GM19468 (cell line): ENCODE data around the gene TRPC3.
"Not testable (repeated sequence)": the region's sequence is repeated elsewhere in the genome, so short reads cannot be mapped to it uniquely, and the experiment has no call there.

ENCODE experiments used
- ATAC-seq: cut with Tn5 transposase; IDR thresholded peaks from one replicate; pipeline ENCODE4 v1.9.1; 2021; ENCODE audit warnings: mild to moderate bottlenecking, moderate library complexity, moderate number of reproducible peaks; ENCODE audit not compliant: unreplicated experiment; ENCODE audit errors: extremely low read depth

Gene TRPC3

GRCh38 chr4:121950680-121951520 is 960 bp downstream of the TRPC3 start:
- no peak for ATAC-seq

GRCh38 chr4:121950212-121950679 is 1.6 kb downstream of the TRPC3 start:
- ATAC-seq, result peak; percentile 54

GRCh38 chr4:121946644-121947043 is 5.2 kb downstream of the TRPC3 start:
- ATAC-seq, result no peak

- ATAC-seq, result no peak
Measured at GRCh38 chr4:121943941-121944340, 7.9 kb downstream of the TRPC3 start.

- no peak for ATAC-seq
Measured at GRCh38 chr4:121939690-121940089, 12.2 kb downstream of the TRPC3 start.

- ATAC-seq, result no peak
Measured at GRCh38 chr4:121938282-121939092, 13.4 kb downstream of the TRPC3 start.

- no peak for ATAC-seq
Measured at GRCh38 chr4:121936101-121936500, 15.8 kb downstream of the TRPC3 start.

DNA sequence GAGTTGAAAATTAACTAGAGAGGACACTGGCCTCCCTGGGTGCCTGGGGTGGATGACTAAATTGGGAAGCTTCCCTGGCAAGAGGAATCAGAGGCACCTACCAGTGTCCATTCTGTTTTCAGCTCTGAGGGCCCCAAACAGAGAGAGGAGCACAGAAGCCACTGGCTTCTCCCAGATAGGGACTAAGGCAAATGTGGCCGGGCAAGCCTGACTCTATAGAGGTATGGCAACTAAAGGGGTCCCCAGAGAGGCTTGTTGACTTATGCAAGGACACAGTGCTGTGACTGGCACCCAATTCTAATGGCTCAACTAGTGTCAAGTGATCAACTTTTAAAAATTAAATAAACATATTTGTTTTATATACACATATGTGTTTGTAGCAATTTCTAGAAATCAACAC is 17.2 kb downstream of the TRPC3 start:
- no peak for ATAC-seq

GRCh38 chr4:121932212-121932974 is 19.5 kb downstream of the TRPC3 start:
- no peak for ATAC-seq

DNA sequence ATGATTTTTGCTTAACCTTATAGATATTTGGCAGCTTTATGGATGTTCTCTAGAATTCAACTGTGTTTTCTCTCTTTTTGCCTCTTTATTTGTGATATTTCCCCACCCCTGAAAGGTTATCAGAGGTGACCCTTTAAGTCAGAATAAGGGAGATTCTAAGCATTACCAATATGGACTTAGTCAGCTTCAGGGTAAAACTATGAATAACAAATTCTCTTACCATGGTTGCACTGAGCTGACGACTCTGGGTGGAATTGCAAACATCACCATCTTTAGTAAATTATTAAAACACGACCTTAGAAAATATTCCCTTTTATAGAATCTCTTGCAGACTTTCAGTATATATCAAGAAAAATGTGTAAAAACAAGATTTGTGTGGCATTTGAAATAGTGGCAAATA is 21.6 kb downstream of the TRPC3 start:
- ATAC-seq, result no peak

GRCh38 chr4:121927948-121928347 is 23.9 kb downstream of the TRPC3 start:
- ATAC-seq, result no peak

- not testable (repeated sequence) for ATAC-seq
Measured at GRCh38 chr4:121926490-121926889, 25.4 kb downstream of the TRPC3 start.

DNA sequence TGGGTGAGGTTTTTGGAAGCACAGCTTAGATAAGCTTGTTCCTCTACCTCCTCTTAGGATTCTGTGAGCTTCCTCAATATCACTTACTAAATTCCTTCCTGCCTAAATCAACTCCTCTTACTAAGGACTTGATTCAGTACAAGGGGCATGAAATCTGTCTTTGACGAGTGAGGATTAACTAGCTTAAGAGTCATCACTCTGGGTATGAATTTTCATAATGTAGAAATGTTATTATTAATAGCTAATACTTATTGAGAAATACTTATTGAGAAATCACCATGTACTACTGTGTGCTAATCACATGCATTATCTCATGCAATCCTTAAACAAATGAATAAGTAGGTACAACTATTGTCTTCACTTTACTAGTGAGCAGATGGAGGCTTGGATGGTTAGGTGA is 28.6 kb downstream of the TRPC3 start:
- no peak for ATAC-seq

- no peak for ATAC-seq
Measured at GRCh38 chr4:121913667-121914066, 38.2 kb downstream of the TRPC3 start.

DNA sequence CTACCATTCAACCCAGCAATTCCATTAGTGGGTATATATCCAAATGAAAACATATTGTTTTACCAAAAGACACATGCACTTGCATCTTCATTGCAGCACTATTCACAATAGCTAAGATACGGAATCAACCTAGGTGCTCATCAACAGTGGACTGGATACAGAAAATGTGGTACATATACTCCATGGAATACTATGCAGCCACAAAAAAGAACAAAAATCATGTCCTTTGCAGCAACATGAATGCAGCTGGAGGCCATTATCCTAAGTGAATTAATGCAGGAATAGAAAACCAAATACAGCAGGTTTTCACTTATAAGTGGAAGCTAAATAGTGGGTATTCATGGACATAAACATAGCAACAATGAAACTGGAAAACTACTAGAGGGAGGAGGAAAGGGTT is 43.5 kb downstream of the TRPC3 start:
- no peak for ATAC-seq

GRCh38 chr4:121900132-121900983 is 51.5 kb downstream of the TRPC3 start:
- peak; percentile 66 for ATAC-seq

DNA sequence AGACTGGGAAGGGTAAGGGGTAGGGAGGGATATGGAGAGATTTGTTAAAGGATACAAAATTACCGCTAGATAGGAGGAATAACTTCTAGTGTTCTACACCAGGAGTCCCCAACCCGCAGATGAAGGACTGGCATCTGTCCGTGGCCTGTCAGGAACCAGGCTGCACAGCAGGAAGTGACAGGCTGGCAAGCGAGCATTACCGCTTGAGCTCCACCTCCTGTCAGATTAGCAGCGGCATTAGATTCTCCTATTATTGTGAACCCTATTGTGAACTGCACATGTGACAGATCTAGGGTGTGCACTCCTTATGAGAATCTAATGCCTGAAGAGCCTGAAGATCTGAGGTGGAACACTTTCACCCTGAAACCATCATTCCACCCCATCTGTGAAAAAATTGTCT is 53.7 kb downstream of the TRPC3 start:
- no peak for ATAC-seq

DNA sequence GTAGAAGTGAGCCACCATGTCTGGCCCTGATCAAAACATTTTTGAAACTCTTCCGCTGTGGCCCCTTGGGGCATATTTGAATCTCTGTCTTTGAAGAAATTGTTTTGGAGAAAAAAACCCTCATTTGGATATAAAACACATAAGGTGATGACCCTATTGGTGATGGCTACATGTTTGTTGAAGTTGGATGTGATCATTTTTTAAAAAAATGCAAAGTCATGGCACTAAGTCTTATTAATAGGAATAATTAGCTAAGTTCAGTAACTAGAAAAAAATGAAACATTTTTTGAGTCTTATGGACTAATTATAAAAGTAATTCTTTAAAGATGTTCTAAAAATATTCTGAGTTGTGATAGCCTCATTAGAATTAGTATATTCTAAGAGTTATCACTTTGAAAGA is 63.7 kb downstream of the TRPC3 start:
- no peak for ATAC-seq

DNA sequence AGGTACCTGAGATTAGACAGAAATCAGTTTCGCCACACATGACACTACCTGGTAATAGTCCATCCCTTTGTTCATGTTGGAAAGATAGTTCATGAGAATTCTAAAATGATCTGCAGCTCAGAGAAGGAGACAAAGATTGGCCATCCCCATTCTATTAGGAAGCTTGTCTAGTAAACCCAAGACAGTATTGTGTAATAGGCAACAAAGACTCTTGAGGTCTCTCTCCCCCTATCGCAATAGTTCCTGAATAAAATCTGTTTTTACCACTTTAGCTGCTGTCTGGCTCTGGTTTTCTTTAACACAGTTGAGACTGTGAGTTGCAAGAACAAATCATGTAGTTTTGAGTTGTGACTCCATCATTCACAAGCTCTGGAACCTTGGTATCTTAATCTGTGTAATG is 66.7 kb downstream of the TRPC3 start:
- no peak for ATAC-seq

GRCh38 chr4:121881158-121881557 is 70.7 kb downstream of the TRPC3 start:
- no peak for ATAC-seq
